Measurements from ENCODE around the gene ATP2B2.

GRCh38 chr3:10389995-10390394, 115.4 kb downstream of the ATP2B2 start:
- TF ChIP-seq CTCF (IDR thresholded peaks at IDR 0.05; ENCODE audit: low read depth, low read length) (no peak), EZH2phosphoT487 (IDR thresholded peaks at IDR 0.05; ENCODE audit: low read depth) (no peak)
